Renal cortex interstitium (tissue), 11 donors: Measurements from ENCODE around the gene CD69. TPM values are rescaled to one million over a fixed set of nuclear protein-coding genes. Genes with fewer than 3 reads are reported as not detected.
"Not testable (repeated sequence)": the region's sequence is repeated elsewhere in the genome, so short reads cannot be mapped to it uniquely, and the experiment has no call there.

Source experiments
- DNase-seq, 11 donors: peaks; one replicate each; pipeline ENCODE4 v3.0.0-alpha.2; 2013; ENCODE audit warnings: low read depth in 9 of 11, low spot score in 4 of 11; ENCODE audit errors: extremely low read depth in 1 of 11
- polyA plus RNA-seq, 3 donors: library from polyadenylated mRNA; unstranded; fragments of 120-200 nt; gene quantifications; one replicate each; pipeline ENCODE4 v1.2.1, GENCODE V29; 2013; ENCODE audit not compliant: insufficient read length in 3 of 3

The CD69 gene
- polyA plus RNA-seq, 3 donors: 1.3 to 5.2 (median 3.4) TPM

DNA sequence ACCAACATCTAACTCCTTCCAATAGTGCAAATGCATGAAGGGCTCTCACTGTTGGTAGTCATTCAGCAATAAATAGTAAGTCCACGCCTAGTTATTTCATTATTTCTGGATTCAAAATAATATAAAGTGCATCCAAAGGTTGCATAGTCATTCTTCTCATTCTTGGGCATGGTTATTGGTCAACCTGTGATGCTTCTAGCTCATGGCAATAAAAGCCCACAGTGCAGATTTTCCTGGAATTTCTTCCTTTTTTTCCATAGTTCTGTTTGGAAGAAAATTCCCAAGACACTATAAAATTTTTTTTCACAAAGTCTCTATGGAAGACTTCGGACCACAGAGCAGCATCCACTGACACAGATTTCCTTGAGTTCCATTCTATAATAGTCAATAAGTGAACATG lies 7.6 kb downstream of the CD69 start:
- DNase-seq: no peak

DNA sequence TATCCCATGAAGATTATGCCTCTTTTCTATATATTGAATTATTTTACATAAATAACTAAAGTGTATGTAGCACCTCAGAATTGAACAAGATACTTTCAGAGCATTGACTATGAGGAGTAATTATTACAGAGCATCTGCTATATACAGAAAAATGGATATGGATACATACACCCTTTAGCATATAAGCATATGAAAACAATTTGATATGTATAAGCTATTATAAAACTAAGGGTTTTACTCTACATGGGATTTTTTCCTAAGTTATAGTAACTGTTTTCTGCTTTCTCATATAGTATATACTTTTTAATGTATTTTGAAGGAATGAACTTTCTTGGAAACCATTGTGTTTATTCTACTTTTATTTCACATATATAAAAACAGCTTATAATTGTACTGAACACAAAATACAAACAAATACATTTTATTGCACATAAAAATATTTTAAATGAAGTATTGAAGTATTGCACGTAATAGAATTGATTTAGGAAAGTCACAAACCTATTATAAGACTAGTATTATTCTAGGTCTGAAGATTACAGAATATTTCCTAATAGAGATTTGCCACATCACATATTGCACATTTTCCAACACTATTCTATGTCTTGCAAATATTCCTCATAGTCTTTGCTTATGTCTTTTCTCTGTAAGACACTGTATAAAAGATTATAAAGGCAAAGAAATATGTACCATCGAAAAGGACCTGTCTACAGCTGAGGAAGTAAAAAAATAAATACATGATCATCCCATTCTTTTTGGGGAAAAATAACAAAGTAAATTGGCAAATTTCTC lies 8.4 kb downstream of the CD69 start:
- no peak for DNase-seq

DNA sequence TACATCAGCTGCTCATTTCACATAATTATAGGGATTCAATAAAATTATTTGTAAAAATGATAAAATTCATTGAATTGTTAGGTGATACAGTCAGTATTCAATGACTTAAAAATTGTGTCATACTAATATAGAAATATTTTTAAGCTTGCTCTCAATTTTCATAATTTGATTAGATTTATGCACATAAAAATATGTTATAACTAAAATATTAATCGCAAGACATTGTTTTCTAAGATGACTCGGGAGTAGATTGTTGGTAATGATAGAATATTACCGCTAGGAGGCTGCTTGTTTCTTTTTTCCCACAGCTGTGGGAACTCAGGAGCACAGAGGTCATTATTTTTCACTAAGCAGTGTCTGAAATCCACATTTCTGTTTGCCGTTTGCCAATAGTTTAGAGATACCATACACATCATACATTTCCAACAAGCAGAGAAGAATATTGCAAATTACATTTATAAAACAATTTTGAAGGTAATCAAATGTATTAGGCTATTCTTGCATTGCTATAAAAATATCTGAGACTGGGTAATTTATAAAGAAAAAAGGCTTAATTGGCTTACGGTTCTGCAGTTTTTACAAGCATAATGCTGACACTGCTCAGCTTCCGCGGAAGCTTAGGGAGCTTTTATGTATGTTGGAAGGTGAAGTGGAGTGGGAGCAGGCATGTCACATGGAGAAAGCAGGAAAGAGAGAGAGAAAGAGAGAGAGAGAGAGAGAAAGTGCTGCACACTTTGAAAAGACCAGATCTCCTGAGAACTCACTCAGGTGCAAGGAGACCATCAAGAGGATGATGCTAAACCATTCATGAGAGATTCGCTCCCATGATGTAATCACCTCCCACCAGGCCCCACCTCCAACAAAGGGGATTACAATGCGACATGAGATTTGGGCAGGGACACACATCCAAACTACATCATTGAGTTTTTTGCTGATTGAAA lies 9.2 kb downstream of the CD69 start:
- DNase-seq: no peak

DNA sequence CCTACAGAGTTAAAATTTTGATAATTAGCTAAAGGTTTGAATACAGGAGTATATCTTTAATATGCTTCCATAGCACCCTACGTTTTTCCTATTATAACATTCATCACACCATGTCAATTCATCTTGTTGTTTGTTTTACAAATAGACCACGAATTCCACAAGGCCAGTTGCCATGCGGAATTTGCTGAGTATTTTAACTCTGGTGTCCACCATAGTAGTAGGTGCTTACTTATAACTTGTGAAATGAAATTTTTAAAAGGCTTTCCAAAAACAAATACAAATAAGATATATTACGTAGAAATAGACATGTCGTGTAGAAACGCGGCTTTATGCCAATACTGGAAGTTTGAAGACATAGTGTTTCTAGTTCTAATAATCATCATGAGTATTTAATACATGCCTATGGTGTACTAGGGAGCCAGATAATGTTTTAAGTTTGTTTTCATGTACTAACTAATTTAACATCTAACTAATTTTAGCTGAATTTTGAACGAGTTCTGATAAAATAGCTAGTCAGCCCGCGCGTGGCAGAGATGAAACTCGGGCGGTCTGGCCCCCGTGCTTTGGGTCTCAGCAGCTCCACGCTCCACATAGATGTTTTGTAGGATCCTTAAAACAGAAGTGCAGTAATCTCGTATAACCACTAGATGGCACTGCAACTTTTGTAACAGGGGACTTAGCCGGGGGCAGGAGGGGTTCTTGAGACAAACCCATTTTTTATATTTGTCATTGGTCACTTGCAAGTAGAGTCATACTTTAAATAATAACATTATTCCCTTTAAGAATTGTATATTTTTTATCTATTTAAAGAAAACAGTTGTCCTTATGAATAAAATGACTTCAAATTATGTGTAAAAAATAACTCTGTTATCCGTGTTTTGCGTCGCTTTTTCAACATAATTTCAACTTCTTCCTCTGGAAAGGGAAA lies 10.2 kb downstream of the CD69 start:
- peak in 5 of 11 donors; percentile 45 to 56 (median 54) for DNase-seq

DNA sequence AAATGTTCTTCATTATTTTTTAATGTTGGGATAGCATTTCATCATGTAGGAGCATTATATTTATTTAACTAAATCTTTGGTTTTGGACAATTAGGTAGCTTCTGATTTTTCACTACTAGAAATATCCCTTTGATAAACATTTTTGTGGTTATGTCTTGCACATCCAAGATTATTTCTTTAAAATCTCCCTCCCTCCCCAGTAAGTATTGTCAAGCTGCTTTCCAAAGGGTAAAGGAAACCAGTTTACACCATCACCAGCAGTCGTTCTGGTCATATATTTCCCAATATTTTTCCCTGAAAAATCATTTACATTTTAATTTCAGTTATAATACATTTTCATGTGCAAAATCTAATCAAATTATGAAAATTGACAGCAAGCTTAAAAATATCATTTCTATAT lies 11.1 kb downstream of the CD69 start:
- no peak for DNase-seq

DNA sequence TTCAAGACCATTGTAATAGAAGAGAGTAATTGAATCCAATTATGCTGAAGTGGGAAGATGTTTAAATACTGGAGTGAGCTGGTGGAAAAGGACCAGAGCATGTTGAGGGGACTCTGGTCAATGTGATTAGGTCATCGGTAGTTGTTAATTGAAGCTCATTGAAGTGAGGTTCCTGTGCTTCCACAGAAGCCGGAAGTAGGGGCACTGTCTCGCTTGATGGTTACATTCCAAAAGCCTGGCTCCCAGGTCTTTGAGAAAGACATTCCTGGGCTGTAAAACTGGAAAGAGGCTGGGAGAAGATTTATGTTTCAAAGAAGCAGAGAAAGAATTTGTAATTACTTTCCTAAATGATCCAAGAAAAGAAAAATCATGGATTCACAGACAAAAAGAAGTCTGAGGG lies 15.5 kb downstream of the CD69 start:
- no peak for DNase-seq

DNA sequence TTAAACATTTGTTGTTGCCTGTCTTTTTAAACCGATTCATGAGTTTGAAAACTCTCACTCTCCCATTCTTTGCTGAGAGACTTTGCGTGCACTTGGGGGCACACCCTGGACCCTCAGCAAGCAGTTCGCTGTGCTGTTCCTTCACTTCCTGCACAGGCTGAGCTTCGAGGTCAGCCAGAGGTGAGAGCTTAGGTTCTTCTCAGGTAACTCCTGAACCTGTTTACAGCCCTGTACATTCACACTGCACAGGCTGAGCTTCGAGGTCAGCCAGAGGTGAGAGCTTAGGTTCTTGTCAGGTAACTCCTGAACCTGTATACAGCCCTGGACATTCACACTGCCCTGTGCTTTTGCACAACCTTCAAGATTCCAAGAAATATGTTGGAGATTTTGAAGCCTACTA lies 18.0 kb downstream of the CD69 start:
- DNase-seq: no peak

DNA sequence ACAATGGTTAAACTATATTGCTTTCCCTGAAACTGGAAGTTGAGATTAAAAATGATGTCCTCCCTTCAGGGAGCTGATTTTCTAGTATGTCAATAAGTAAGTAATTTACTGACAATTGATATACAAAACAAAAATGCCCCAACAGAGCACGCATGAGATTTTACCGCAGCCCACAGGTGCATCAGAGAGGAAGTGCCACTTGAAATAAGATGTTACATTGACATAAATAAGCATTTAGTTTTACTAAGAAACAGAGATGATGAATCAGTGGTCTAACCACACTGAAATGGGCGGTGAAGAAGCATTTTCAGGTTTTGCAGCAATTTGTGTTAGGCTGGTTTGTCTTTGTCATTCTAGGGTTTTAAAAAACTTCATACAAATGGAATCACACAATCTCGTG lies 19.0 kb downstream of the CD69 start:
- no peak for DNase-seq

DNA sequence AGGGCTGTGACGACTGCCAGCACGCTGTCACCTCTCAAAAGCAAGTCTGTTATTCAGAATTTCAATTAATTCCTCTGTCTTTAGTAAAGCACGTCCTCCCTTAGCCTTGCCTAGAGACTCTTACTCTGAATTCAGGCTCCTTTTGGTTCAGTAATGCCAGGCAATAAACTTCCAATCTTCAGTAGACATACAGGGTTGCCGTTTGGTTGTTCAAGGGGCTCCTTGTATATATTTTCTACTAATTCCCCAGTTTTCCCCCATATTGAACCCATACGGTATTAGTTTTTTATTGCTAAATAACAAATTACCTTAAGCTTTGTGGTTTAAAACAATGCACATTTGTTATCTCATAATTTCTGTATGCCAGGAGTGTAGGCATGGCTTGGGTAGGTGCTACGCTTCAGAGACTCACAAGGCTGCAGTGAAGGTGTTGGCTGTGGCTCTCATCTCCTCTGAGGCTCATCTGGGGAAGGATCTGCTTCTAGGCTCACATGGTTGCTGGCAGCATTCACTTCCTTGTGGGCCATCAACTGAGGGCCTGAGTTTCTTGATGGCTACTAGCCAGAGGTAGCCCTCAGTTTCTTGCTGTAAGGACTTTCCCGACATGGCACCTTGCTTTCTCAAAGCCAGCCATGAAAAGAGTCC lies 20.5 kb downstream of the CD69 start:
- no peak for DNase-seq

DNA sequence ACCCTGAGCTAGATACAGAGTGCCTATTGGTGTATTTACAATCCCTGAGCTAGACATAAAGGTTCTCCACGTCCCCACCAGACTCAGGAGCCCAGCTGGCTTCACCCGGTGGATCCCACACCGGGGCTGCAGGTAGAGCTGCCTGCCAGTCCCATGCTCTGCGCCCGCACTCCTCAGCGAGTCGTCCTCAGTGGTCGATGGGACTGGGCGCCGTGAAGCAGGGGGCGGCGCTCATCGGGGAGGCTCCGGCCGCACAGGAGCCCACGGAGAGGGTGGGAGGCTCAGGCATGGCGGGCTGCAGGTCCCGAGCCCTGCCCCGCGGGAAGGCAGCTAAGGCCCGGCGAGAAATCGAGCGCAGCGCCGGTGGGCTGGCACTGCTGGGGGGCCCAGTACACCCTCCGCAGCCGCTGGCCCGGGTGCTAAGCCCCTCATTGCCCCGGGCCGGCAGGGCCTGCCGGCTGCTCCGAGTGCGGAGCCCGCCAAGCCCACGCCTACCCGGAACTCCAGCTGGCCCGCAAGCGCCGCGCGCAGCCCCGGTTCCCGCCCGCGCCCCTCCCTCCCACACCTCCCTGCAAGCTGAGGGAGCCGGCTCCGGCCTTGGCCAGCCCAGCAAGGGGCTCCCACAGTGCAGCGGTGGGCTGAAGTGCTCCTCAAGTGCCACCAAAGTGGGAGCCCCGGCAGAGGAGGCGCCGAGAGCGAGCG lies 21.1 kb downstream of the CD69 start:
- DNase-seq: not testable (repeated sequence)

DNA sequence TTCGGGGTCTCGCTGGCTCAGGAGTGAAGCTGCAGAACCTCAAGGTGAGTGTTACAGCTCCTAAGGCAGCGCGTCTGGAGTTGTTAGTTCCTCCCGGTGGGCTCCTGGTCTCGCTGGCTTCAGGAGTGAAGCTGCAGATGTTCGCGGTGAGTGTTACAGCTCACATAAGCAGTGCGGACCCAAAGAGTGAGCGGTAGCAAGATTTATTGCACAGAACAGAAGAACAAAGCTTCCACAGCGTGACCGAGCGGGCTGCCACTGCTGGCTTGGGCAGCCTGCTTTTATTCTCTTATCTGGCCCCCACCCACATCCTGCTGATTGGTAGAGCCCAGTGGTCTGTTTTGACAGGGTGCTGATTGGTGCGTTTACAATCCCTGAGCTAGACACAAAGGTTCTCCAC lies 21.8 kb downstream of the CD69 start:
- DNase-seq: not testable (repeated sequence)

DNA sequence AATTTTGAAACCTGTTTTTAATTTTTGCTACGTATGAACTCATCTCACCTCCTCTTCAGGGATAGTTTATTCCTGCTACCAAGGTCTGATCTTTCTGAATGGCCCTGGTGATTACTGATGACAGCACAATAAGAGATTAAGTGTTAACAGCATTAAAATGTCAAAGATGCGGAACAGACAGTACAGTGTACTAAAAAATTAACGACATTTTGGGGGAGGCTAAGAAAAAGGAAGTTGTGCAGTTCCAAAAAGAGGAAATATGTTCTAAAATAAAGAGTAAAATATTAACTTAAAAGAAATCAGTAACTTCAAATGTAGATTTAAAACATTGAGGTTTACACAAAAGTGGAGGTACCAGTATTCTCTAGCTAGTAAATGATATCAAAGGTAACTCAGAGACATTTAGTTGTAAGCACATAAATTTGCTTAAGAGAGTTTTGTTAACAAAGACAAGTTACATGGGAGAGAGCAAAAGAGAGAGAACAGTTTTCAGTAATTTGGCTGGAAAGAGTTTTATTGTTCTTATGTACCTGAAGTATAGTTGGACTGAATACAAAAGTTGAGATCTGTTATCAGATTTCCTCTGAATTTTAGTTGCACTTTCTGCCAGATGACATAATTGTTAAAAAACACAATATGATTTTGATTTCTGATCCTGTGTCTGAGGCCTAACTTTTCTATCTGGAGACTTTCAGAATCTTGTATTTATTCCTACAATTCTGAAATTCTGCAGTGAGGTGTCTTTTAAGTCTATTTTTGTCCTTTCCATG lies 23.6 kb downstream of the CD69 start:
- no peak for DNase-seq

DNA sequence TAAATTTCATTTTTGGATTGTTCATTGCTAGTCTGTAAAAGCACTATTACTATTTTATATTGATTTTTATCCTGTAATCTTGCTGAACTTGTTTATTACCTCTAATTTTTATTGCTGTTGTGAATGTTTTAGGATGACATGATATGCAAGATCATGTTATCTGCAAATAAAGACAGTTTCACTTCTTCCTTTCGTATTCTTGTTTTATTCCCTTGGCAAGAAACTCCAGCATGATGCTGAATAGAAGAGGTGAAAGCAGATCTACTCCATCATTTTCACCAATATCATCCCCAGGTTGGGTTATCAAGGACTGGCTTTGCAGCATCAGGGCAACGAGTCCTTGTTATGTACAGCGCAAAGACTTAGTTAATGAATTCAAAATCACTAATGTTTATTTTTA lies 25.1 kb downstream of the CD69 start:
- DNase-seq: no peak

DNA sequence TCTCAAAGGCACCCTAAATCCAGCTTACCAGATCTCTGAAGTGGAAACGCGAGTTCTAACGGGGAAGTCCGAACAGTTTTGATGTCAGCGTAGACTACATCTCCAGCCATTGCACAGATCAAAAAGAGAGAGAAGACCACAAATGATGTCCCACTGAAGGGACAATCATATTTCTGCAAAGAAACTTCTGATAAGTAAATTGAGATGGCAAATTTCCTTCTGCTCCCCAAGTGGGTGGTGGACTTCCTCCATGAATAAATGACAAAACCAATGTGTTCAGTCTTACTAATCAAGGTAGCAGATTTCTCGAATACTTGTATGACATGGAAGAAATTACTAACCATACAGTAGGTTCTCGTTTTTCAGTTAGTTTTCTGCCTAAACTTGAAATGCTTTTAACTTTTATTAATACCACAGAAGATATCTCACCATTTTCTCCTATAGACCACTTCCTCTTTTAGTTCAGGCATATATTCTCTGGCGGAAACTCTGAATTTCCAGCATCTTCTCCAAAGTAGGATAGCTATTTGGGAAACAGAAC lies 27.7 kb downstream of the CD69 start, which contains the start of gene CLECL1:
CLECL1 (minus strand) TSS at position 177 of the 541 bp plus-strand sequence.
- DNase-seq: no peak

DNA sequence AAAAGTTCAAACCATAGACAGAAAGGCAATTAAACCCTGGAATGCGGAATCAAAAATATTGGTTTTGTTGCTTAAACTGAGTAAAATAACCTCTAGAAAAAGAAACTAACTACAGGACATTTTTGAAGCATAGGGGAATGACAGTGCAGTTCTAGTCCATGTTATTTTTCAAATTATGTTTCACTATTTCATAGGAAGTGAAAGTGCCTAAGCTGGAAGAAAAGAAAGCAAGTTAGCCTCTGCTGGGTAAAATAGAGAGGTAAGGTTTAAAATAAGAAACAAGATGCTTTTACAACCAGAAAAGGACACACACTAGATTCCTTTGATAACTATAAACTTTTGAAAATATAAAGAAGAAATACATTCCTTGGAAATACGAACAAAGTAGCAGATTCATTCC lies 28.9 kb downstream of the CD69 start:
- DNase-seq: no peak

DNA sequence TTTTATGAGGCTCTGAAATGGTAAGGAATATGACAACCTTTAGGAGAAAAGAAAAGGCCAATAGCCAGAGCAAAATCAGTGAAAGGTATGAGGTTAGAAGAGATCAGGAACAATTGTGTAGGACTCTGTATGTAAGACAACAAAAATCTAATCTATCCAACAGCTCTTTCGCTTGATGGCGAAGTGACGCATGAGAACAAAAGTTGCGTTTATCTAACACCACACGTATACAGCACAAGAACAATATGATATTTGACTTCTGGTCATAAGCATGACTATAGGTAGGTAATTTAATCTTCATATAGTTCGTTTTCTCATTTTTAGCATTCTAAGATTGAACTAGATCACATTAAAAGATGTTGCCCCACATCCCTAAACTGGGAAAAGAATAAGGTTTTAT lies 29.3 kb downstream of the CD69 start:
- no peak for DNase-seq

DNA sequence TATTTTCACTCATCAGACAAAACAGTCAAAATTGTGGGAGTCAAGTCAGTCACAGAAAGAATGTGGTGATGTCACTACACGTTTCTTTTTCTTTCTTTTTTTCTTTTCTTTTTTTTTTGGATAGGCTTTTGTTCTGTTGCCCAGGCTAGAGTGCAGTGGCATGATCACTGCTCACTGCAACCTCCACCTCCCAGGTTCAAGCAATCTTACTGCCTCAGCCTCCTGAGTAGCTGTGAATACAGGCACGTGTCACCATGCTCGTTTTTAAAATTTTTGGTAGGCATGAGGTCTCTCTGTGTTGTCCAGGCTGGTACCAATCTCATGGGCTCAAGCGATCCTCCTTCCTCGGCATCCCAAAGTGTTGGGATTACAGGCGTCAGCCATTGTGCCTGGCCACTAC lies 30.1 kb downstream of the CD69 start:
- DNase-seq: no peak
